K562 (cell line): ENCODE results near the gene RARG. TPM values are rescaled to one million over a fixed set of nuclear protein-coding genes. Genes with fewer than 3 reads are reported as not detected.

ENCODE experiments used
- BCOR ChIP-seq: fragments of 450-650 bp; IDR thresholded peaks from 2 replicates; pipeline ENCODE4 v1.6.1; 2016
- FOXK1 ChIP-seq: sonication (generic); formaldehyde crosslinking; IDR thresholded peaks from 2 replicates; pipeline ENCODE4 v1.8.0; 2022; ENCODE audit warnings: missing genetic modification reagents, mild to moderate bottlenecking, borderline replicate concordance
- HMGN3 ChIP-seq: IDR thresholded peaks from 2 replicates; pipeline ENCODE4 v1.6.1; 2011; ENCODE audit warnings: borderline replicate concordance, low read depth, mild to moderate bottlenecking, mixed read lengths, low read length; ENCODE audit not compliant: insufficient read length; ENCODE audit errors: extremely low read depth
- ILF3 ChIP-seq: fragments of 450-650 bp; IDR thresholded peaks from 2 replicates; pipeline ENCODE4 v1.6.1; 2018; ENCODE audit warnings: antibody characterized with exemption, mild to moderate bottlenecking, moderate library complexity, borderline replicate concordance
- JUN ChIP-seq, 2 experiments: sonication (generic) in 1 of 2; formaldehyde crosslinking in 1 of 2; IDR thresholded peaks; 2 replicates each; pipeline versions ENCODE4 v1.6.1 to v1.8.0; 2012 to 2022; ENCODE audit warnings: borderline replicate concordance in 2 of 2, mild to moderate bottlenecking in 2 of 2, improper control_type of control experiment in 1 of 2, low read depth in 1 of 2, low read length in 1 of 2, missing genetic modification reagents in 1 of 2
- MAZ ChIP-seq, 2 experiments: fragments of 450-650 bp in 1 of 2; sonication (generic) in 1 of 2; formaldehyde crosslinking; IDR thresholded peaks in 1 of 2; conservative IDR thresholded peaks in 1 of 2; 2 replicates each; pipeline versions ENCODE4 v1.4.0 to v1.5.0; 2020; ENCODE audit warnings: mild to moderate bottlenecking in 1 of 2, missing genetic modification reagents in 1 of 2
- MTA3 ChIP-seq: fragments of 450-650 bp; formaldehyde crosslinking; IDR thresholded peaks from 2 replicates; pipeline ENCODE4 v1.6.1; 2017; ENCODE audit warnings: mild to moderate bottlenecking, borderline replicate concordance
- NFATC3 ChIP-seq: fragments of 450-650 bp; IDR thresholded peaks from 2 replicates; pipeline ENCODE4 v1.6.1; 2017; ENCODE audit warnings: mild to moderate bottlenecking
- ZBTB1 ChIP-seq: sonication (generic); formaldehyde crosslinking; IDR thresholded peaks from 2 replicates; pipeline ENCODE4 v1.8.1; 2023; ENCODE audit warnings: missing genetic modification reagents, low read depth, mild to moderate bottlenecking, borderline replicate concordance
- ZNF217 ChIP-seq: sonication (generic); formaldehyde crosslinking; IDR thresholded peaks from 2 replicates; pipeline ENCODE4 v1.8.0; 2022; ENCODE audit warnings: mild to moderate bottlenecking, missing genetic modification reagents
- ZNF41 ChIP-seq: fragments of 250-450 bp; sonication (Bioruptor Pico); conservative IDR thresholded peaks from 2 replicates; pipeline ENCODE4 v1.4.0; 2020; ENCODE audit warnings: mild to moderate bottlenecking
- polyA plus RNA-seq, 8 experiments: library from polyadenylated mRNA; depleted of rRNA in 4 of 8; stranded (reverse) in 5 of 8; unstranded in 3 of 8; fragments of >200 nt; fragmentation: Nextera tagmentation in 2 of 8; fragmentation: Illumina TruSeq in 1 of 8; extraction: Ambion mirVana in 2 of 8; extraction: Trizol in 1 of 8; gene quantifications; 2 replicates each; pipeline versions ENCODE4 v1.2.1 to v1.2.3, GENCODE V29; 2011 to 2014; ENCODE audit warnings: inconsistent platforms in 1 of 8, missing spikeins in 1 of 8
- total RNA-seq, 7 experiments: library from RNA; depleted of rRNA in 6 of 7; stranded (reverse); fragments of >200 nt in 6 of 7; fragmentation: Illumina TruSeq in 2 of 7; extraction: Trizol in 2 of 7; gene quantifications; 2 replicates each; pipeline versions ENCODE4 v1.2.1 to v1.2.3, GENCODE V29; 2011 to 2021; ENCODE audit warnings: low replicate concordance in 1 of 7
- TF ChIP-seq, protein P1 (sequence below): IDR thresholded peaks from 2 replicates; pipeline ENCODE4 v1.6.1; 2016; ENCODE audit warnings: missing genetic modification characterization, missing compliant biosample characterization
- TF ChIP-seq, protein P2 (sequence below): sonication (generic); formaldehyde crosslinking; IDR thresholded peaks from 2 replicates; pipeline ENCODE4 v1.8.1; 2023; ENCODE audit warnings: mild to moderate bottlenecking, missing genetic modification reagents
- TF ChIP-seq, protein P3 (sequence below): sonication (generic); formaldehyde crosslinking; IDR thresholded peaks from 2 replicates; pipeline ENCODE4 v1.8.1; 2023; ENCODE audit warnings: mild to moderate bottlenecking, missing genetic modification reagents
- TF ChIP-seq, protein P4 (sequence below): sonication (generic); formaldehyde crosslinking; IDR thresholded peaks from 2 replicates; pipeline ENCODE4 v1.9.0; 2022; ENCODE audit warnings: mild to moderate bottlenecking, missing genetic modification reagents
- TF ChIP-seq, protein P5 (sequence below), 2 experiments: IDR thresholded peaks in 1 of 2; conservative IDR thresholded peaks in 1 of 2; 2 replicates each; pipeline ENCODE4 v1.6.1; 2016; ENCODE audit warnings: low read depth in 2 of 2, mild to moderate bottlenecking in 1 of 2, missing compliant biosample characterization in 1 of 2, missing genetic modification characterization in 1 of 2, moderate library complexity in 1 of 2

Gene RARG
- total and polyA plus RNA-seq, 9 of the 15 experiments (the other 6 are each of a cell fraction or from before 2014, with no cell fraction given) = 0.18 to 7.6 (median 3.8) TPM

DNA sequence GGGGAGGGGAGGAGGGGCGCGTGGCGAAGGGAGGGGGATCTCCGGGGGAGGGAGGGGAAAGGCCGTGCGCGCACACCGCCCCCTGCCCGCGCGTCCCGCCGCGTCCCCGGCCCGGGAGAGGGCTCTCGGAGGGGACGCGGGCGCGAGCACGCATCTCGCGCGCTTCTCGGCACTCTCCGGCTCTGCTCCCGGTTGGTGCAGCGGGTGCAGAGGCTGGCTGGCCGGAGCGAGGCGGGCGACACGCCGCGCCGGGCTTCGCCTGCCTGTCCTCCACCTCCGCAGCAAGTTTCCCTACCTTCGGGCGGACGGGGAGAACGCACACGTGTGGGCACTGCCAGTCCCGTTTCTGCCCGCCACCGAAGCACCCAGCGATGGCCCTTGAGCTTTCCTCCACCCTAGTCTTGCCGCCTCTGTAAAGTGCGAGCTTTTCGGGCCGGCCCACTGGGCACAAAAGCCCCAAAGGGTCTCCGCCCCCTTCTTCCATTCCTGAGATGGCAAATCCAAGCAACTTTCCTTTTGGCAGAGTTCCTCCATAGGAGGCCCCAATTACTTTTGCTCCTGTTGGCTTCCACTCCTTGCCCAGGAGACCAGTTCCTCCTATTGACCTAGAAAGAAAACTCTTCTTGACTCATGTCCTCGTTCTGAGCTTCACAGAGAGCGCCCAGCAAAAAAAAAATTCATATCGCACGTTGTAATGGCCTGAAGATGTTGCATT, 50.9 kb downstream of the RARG start (continued):
- TF ChIP-seq, protein P1, sequence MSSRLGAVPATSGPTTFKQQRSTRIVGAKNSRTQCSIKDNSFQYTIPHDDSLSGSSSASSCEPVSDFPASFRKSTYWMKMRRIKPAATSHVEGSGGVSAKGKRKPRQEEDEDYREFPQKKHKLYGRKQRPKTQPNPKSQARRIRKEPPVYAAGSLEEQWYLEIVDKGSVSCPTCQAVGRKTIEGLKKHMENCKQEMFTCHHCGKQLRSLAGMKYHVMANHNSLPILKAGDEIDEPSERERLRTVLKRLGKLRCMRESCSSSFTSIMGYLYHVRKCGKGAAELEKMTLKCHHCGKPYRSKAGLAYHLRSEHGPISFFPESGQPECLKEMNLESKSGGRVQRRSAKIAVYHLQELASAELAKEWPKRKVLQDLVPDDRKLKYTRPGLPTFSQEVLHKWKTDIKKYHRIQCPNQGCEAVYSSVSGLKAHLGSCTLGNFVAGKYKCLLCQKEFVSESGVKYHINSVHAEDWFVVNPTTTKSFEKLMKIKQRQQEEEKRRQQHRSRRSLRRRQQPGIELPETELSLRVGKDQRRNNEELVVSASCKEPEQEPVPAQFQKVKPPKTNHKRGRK (tag) = no peak
- TF ChIP-seq FOXK1 (CRISPR knock-in tag) (no peak), ZNF41 (CRISPR knock-in tag) (no peak), BCOR (no peak), ZBTB1 (CRISPR knock-in tag) (no peak), ZNF217 (CRISPR knock-in tag) (no peak), ILF3 (no peak), MAZ (CRISPR knock-in tag; conservative IDR thresholded peaks at IDR 0.05 in 1 of 2, IDR thresholded peaks at IDR 0.05 in 1 of 2) (no peak), JUN (IDR thresholded peaks at IDR 0.05; ENCODE audit: borderline replicate concordance, low read depth, low read length) (no peak), JUN (CRISPR knock-in tag; IDR thresholded peaks at IDR 0.05; ENCODE audit: borderline replicate concordance) (no peak), NFATC3 (no peak), HMGN3 (no peak), MTA3 (no peak)
- TF ChIP-seq, protein P2, sequence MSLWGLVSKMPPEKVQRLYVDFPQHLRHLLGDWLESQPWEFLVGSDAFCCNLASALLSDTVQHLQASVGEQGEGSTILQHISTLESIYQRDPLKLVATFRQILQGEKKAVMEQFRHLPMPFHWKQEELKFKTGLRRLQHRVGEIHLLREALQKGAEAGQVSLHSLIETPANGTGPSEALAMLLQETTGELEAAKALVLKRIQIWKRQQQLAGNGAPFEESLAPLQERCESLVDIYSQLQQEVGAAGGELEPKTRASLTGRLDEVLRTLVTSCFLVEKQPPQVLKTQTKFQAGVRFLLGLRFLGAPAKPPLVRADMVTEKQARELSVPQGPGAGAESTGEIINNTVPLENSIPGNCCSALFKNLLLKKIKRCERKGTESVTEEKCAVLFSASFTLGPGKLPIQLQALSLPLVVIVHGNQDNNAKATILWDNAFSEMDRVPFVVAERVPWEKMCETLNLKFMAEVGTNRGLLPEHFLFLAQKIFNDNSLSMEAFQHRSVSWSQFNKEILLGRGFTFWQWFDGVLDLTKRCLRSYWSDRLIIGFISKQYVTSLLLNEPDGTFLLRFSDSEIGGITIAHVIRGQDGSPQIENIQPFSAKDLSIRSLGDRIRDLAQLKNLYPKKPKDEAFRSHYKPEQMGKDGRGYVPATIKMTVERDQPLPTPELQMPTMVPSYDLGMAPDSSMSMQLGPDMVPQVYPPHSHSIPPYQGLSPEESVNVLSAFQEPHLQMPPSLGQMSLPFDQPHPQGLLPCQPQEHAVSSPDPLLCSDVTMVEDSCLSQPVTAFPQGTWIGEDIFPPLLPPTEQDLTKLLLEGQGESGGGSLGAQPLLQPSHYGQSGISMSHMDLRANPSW = 0 out of 2 replicates have a peak, but pooled peaks have one; percentile 17
- TF ChIP-seq, protein P3, sequence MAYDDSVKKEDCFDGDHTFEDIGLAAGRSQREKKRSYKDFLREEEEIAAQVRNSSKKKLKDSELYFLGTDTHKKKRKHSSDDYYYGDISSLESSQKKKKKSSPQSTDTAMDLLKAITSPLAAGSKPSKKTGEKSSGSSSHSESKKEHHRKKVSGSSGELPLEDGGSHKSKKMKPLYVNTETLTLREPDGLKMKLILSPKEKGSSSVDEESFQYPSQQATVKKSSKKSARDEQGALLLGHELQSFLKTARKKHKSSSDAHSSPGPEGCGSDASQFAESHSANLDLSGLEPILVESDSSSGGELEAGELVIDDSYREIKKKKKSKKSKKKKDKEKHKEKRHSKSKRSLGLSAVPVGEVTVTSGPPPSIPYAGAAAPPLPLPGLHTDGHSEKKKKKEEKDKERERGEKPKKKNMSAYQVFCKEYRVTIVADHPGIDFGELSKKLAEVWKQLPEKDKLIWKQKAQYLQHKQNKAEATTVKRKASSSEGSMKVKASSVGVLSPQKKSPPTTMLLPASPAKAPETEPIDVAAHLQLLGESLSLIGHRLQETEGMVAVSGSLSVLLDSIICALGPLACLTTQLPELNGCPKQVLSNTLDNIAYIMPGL (CRISPR knock-in tag) = peak; percentile 71; the same call in 1 of the 2 replicates
- TF ChIP-seq, protein P4, sequence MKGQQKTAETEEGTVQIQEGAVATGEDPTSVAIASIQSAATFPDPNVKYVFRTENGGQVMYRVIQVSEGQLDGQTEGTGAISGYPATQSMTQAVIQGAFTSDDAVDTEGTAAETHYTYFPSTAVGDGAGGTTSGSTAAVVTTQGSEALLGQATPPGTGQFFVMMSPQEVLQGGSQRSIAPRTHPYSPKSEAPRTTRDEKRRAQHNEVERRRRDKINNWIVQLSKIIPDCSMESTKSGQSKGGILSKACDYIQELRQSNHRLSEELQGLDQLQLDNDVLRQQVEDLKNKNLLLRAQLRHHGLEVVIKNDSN (CRISPR knock-in tag) = no peak
- TF ChIP-seq, protein P5, sequence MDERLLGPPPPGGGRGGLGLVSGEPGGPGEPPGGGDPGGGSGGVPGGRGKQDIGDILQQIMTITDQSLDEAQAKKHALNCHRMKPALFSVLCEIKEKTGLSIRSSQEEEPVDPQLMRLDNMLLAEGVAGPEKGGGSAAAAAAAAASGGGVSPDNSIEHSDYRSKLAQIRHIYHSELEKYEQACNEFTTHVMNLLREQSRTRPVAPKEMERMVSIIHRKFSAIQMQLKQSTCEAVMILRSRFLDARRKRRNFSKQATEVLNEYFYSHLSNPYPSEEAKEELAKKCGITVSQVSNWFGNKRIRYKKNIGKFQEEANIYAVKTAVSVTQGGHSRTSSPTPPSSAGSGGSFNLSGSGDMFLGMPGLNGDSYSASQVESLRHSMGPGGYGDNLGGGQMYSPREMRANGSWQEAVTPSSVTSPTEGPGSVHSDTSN (CRISPR knock-in tag; IDR thresholded peaks at IDR 0.05; ENCODE audit: low read depth) = no peak
- TF ChIP-seq, protein P5 (tag; conservative IDR thresholded peaks at IDR 0.05; ENCODE audit: low read depth) = no peak
